Endodermal cell (in vitro differentiated cells): Measurements from ENCODE around the gene JARID2. TPM values are rescaled to one million over a fixed set of nuclear protein-coding genes. Genes with fewer than 3 reads are reported as not detected.

Experiments used
- DNase-seq: peaks from one replicate; pipeline ENCODE4 v3.0.0-alpha.2; 2017
- H3K27ac ChIP-seq: 2 replicates; pipeline ENCODE4 v1.5.1; 2013; ENCODE audit warnings: mild to moderate bottlenecking, low read depth, low read length, moderate library complexity
- H3K27me3 ChIP-seq: 2 replicates; pipeline ENCODE4 v1.6.1; 2013; ENCODE audit warnings: mild to moderate bottlenecking, low read length, moderate library complexity; ENCODE audit not compliant: insufficient read depth, control insufficient read depth, poor library complexity, severe bottlenecking
- H3K36me3 ChIP-seq: 2 replicates; pipeline ENCODE4 v1.7.0; 2013; ENCODE audit warnings: mild to moderate bottlenecking, low read length, moderate library complexity; ENCODE audit not compliant: control insufficient read depth, insufficient read depth
- H3K4me1 ChIP-seq: one replicate; pipeline ENCODE4 v1.7.0; 2013; ENCODE audit warnings: low read length; ENCODE audit not compliant: control insufficient read depth, insufficient read depth
- H3K4me3 ChIP-seq: 2 replicates; pipeline ENCODE4 v1.5.1; 2013; ENCODE audit warnings: mild to moderate bottlenecking, low read length, moderate library complexity
- H3K9ac ChIP-seq: 2 replicates; pipeline ENCODE4 v1.6.1; 2013; ENCODE audit warnings: mild to moderate bottlenecking, low read length, moderate library complexity; ENCODE audit not compliant: poor library complexity, severe bottlenecking; ENCODE audit errors: extremely low read depth
- H3K9me3 ChIP-seq: 2 replicates; pipeline ENCODE4 v1.6.1; 2013; ENCODE audit warnings: mild to moderate bottlenecking, low read length, moderate library complexity; ENCODE audit not compliant: control insufficient read depth
- H3K27ac Mint-ChIP-seq: 2 replicates; pipeline ENCODE4 v1.8.0; 2020; ENCODE audit warnings: mixed read lengths
- H3K27me3 Mint-ChIP-seq: 2 replicates; pipeline ENCODE4 v1.8.0; 2021; ENCODE audit warnings: mild to moderate bottlenecking, mixed read lengths; ENCODE audit not compliant: insufficient read depth
- H3K36me3 Mint-ChIP-seq: 2 replicates; pipeline ENCODE4 v1.8.0; 2020; ENCODE audit warnings: low read depth, mixed read lengths
- H3K4me1 Mint-ChIP-seq: 2 replicates; pipeline ENCODE4 v1.8.0; 2020; ENCODE audit warnings: mixed read lengths
- H3K4me3 Mint-ChIP-seq: 2 replicates; pipeline ENCODE4 v1.8.0; 2020; ENCODE audit warnings: mild to moderate bottlenecking, moderate library complexity, mixed read lengths
- H3K9me3 Mint-ChIP-seq: 2 replicates; pipeline ENCODE4 v1.8.0; 2020; ENCODE audit warnings: mild to moderate bottlenecking, mixed read lengths
- WGBS, 2 experiments: methylation state at CpG; one replicate each; pipeline versions ENCODE4 v1.1.5 to v1.1.7; 2013; ENCODE audit warnings: missing lambda C conversion rate in 2 of 2, mixed read lengths in 1 of 2; ENCODE audit not compliant: insufficient coverage in 1 of 2, insufficient read length in 1 of 2; 5-methylcytosine and 5-hydroxymethylcytosine counted together
- total RNA-seq, 2 donors: library from RNA; stranded (reverse); fragmentation: NEBNext Ultra II Directional in 1 of 2; extraction: Animal tissue kit (Norgen Biotek cat#: 25700) in 1 of 2; gene quantifications; 2 replicates in 1 of 2; 3 replicates in 1 of 2; pipeline ENCODE4 v1.2.1, GENCODE V29; 2021
- TF ChIP-seq, protein P1 (sequence below): fragments of 200-600 bp; sonication (generic); conservative IDR thresholded peaks from 2 replicates; pipeline ENCODE4 v1.5.0; 2021; ENCODE audit warnings: antibody characterized with exemption, mild to moderate bottlenecking

The JARID2 gene
- total RNA-seq, 2 donors from 2014 or later = 42.5 to 77.0 TPM

DNA sequence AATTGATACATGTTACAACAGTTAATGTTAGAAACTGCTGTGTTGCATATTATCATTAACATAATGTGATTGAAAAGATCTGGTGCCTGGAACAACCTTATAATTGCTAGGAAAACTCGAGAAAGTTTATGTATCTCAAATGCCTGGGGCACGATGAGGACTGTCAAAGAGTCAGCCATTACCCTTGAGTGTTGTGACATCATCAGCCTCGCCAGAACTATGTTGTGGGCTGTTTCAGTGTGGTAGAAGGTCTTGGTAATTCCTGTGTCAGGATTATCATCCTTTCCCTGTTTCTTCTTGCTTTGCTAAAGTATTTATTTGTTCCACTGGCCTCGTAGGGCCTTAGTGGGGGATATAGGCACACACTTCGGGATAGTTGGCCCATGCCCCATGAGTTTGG lies 231.9 kb downstream of the JARID2 start:
- Mint-ChIP-seq H3K4me1 (peaks cover 49% of the 10 kb centered on the region), H3K36me3 (peaks cover 29% of the 10 kb centered on the region), H3K27me3 (no peaks in the 10 kb centered on the region), H3K9me3 (no peaks in the 10 kb centered on the region), H3K27ac (no peak overlapping the region), H3K4me3 (no peak overlapping the region)
- Histone ChIP-seq H3K27me3 (no peaks in the 10 kb centered on the region), H3K9ac (no peak overlapping the region), H3K4me1 (peaks cover 14% of the 10 kb centered on the region), H3K9me3 (no peaks in the 10 kb centered on the region), H3K27ac (no peak overlapping the region), H3K36me3 (peaks cover 46% of the 10 kb centered on the region), H3K4me3 (no peak overlapping the region)
- TF ChIP-seq, protein P1, sequence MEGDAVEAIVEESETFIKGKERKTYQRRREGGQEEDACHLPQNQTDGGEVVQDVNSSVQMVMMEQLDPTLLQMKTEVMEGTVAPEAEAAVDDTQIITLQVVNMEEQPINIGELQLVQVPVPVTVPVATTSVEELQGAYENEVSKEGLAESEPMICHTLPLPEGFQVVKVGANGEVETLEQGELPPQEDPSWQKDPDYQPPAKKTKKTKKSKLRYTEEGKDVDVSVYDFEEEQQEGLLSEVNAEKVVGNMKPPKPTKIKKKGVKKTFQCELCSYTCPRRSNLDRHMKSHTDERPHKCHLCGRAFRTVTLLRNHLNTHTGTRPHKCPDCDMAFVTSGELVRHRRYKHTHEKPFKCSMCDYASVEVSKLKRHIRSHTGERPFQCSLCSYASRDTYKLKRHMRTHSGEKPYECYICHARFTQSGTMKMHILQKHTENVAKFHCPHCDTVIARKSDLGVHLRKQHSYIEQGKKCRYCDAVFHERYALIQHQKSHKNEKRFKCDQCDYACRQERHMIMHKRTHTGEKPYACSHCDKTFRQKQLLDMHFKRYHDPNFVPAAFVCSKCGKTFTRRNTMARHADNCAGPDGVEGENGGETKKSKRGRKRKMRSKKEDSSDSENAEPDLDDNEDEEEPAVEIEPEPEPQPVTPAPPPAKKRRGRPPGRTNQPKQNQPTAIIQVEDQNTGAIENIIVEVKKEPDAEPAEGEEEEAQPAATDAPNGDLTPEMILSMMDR = no peak
- peak; percentile 31 for DNase-seq
- WGBS, 2 experiments = 53 to 60% methylated on average over 5 of the region's 5 CpGs

DNA sequence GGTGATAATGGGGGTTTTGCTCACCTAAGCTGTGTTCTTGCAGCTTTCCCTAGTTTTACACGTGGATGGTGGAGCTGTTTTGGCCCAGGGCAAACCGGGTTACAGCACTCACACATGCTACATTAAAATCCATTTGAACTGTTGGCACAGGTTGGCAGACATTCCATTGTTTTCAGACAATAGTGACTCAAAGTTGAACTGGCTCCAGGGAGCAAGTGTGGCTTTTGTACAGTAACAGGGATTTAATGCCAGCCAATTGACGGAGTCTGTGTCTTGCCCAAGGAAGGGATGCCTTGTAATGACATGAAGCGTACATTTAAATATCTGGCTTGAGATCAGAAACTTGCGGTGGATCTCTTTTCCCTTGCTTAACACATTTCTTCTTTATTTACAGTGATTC lies 233.9 kb downstream of the JARID2 start:
- Histone ChIP-seq H3K9ac (no peak overlapping the region), H3K9me3 (no peaks in the 10 kb centered on the region), H3K4me3 (no peak overlapping the region), H3K36me3 (peaks cover 34% of the 10 kb centered on the region), H3K4me1 (peaks cover 11% of the 10 kb centered on the region), H3K27me3 (no peaks in the 10 kb centered on the region), H3K27ac (no peak overlapping the region)
- no peaks in the 10 kb centered on the region for H3K27me3 Mint-ChIP-seq
- H3K4me3 Mint-ChIP-seq = no peak overlapping the region
- H3K9me3 Mint-ChIP-seq = no peaks in the 10 kb centered on the region
- peaks cover 16% of the 10 kb centered on the region for H3K36me3 Mint-ChIP-seq
- TF ChIP-seq, protein P1 = no peak
- DNase-seq = peak; percentile 40
- 88 to 93% methylated on average over 3 to 5 of the region's 5 CpGs for WGBS, 2 experiments
- peaks cover 53% of the 10 kb centered on the region for H3K4me1 Mint-ChIP-seq
- H3K27ac Mint-ChIP-seq = no peak overlapping the region

DNA sequence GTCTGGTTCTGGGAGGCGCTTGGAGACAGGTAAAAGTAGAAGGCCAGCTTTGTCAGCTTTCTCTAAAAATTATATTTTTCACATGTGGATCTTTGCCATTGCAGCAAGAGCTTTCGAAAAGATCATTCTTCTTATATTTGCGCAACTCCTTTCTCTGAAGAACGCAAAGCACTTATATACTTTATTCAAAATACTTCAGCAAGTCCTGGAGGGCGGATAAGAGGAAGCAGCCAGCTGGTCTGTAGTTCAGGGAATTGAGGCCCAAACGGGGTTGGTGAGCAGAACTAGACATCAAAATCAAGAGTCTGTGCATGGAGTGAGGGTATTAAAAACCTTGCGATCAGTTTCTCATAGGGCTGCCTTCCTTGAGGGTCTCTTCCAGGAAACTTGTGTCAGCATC lies 234.7 kb downstream of the JARID2 start:
- H3K4me3 Mint-ChIP-seq = no peak overlapping the region
- H3K27ac Mint-ChIP-seq = peak overlapping the region; percentile 18
- peaks cover 50% of the 10 kb centered on the region for H3K4me1 Mint-ChIP-seq
- 90 to 92% methylated on average over 5 to 6 of the region's 7 CpGs for WGBS, 2 experiments
- DNase-seq = peak; percentile 34
- H3K27me3 Mint-ChIP-seq = no peaks in the 10 kb centered on the region
- TF ChIP-seq, protein P1 = no peak
- H3K9me3 Mint-ChIP-seq = no peaks in the 10 kb centered on the region
- peaks cover 7% of the 10 kb centered on the region for H3K4me1 ChIP-seq
- no peak overlapping the region for H3K27ac ChIP-seq
- no peaks in the 10 kb centered on the region for H3K9me3 ChIP-seq
- peaks cover 8% of the 10 kb centered on the region for H3K36me3 Mint-ChIP-seq
- H3K27me3 ChIP-seq = no peaks in the 10 kb centered on the region
- H3K36me3 ChIP-seq = peaks cover 27% of the 10 kb centered on the region
- H3K4me3 ChIP-seq = no peak overlapping the region
- no peak overlapping the region for H3K9ac ChIP-seq
